Activated CD8-positive, alpha-beta memory T cell treated with anti-CD3 and anti-CD28 coated beads for 4 hours (primary cell): ENCODE data around the gene DNER.
"Not testable (repeated sequence)": the region's sequence is repeated elsewhere in the genome, so short reads cannot be mapped to it uniquely, and the experiment has no call there.

ENCODE experiments used
- DNase-seq, 2 donors: peaks; one replicate each; pipeline ENCODE4 v3.0.0-alpha.2; 2020; ENCODE audit warnings: low read depth in 2 of 2

Gene DNER, protein sequence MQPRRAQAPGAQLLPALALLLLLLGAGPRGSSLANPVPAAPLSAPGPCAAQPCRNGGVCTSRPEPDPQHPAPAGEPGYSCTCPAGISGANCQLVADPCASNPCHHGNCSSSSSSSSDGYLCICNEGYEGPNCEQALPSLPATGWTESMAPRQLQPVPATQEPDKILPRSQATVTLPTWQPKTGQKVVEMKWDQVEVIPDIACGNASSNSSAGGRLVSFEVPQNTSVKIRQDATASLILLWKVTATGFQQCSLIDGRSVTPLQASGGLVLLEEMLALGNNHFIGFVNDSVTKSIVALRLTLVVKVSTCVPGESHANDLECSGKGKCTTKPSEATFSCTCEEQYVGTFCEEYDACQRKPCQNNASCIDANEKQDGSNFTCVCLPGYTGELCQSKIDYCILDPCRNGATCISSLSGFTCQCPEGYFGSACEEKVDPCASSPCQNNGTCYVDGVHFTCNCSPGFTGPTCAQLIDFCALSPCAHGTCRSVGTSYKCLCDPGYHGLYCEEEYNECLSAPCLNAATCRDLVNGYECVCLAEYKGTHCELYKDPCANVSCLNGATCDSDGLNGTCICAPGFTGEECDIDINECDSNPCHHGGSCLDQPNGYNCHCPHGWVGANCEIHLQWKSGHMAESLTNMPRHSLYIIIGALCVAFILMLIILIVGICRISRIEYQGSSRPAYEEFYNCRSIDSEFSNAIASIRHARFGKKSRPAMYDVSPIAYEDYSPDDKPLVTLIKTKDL

DNA sequence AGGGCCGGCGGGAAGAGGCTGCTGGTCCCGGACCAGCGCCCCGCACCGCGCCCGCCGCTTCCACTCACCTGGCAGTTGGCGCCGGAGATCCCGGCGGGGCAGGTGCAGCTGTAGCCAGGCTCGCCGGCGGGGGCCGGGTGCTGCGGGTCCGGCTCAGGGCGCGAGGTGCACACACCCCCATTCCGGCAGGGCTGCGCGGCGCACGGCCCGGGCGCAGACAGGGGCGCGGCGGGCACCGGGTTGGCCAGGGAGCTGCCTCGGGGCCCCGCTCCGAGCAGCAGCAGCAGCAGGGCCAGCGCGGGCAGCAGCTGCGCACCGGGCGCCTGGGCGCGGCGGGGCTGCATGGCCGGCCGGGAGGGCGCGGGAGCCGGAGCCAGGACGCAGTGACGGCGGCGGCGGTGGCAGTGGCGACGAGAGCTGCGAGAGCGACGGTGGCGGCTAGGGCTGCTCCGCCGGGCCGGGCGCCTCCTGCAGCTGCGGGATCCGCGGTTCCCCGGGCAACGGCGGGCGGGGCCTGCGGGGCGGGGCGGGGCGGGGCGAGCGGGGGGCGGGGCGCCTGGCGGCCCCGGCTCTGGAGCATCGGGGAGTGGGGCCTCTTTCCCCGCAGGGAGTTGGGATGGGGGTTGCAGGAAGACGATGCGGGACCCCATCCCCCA, at the start of gene DNER:
Gene DNER (minus strand): TSS at position 476 of the 656 bp plus-strand sequence. CDS start 132 bp downstream, at position 344.
- no peak for DNase-seq

DNA sequence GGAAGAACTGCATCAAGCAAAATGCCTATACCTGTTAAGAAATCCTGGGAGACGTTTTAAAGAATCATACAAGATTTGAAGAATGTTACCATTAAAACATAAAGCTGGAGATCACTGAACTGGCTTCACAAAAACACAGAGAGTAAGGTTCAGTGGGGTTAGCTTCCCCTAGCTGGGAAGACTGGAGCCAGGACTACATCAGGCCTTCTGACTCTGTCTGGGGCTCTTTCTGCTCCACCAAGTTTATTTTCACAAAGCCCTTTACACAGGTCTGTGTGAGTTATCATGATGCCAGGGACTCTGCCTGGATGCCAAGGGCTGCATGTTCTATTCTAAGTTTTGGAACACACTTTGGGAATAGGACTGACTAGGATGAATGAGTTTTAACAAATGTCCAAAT, 47.3 kb upstream of the DNER start:
- no peak for DNase-seq

DNA sequence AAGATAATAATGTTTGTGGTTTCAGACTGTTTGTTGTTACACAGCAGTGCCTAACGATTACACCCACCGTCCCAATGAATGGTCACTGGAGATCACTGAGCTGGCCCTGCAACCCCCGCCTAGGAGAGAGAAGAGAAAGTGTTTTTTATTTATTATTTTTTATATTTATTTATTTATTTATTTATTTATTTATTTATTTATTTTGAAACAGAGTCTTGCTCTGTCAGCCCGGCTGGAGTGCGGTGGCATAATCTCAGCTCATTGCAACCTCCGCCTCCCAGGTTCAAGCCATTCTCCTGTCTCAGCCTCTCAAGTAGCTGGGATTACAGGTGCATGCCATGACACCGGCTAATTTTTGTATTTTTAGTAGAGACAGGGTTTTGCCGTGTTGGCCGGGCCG, 43.1 kb upstream of the DNER start:
- DNase-seq, result not testable (repeated sequence)

DNA sequence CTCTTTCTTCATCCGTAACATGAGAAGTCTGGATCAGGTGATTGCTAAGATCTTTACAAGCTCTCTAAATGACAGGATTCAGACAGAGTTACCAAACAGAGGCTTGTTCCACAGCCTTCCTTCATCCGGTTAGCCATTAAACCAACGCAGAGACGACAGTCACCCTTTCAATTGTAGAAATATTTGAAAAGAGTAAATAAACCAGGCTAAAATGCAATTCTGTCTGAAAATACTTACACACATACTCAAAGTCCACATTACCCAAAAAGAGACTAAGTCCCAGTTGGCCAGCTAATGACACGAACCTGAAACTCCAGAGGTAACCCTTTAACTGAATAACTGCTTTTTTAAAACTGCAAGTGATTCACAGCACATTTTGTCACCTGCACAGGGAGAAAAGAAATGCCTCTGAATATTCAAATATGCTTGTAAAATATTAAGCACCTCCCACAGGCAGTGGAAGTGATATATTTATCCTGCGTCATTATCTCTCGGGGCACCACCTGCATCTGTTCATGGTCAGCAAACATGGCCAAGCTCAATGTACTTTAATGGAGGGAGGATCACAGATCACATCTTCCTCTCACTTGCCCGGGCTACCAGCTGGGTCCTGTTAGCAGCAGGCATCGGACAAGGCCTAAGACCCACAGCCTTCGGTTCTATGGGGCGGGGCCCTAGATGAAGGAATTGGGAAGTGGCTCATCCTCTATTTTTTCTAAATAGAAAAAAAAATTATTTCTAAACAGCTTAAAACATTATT, 38.8 kb upstream of the DNER start:
- no peak for DNase-seq

DNA sequence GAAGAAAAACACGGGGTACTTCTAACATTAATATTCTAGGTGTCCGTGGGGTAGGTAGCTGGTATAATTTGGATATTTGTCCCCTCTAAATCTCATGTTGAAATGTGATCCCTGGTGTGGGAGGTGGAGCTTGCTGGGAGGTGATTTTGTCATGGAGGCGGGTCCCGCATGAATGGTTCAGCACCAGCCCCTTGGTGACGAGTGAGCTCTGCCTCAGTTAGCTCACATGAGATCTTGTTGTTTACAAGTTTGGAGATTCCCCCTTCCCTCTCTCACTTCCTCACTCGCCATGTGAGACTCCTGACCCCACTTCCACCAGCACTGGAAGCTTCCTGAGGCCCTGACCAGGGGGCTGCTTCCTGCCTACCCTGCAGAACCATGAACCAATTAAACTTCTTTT, 35.4 kb upstream of the DNER start:
- DNase-seq, result no peak

DNA sequence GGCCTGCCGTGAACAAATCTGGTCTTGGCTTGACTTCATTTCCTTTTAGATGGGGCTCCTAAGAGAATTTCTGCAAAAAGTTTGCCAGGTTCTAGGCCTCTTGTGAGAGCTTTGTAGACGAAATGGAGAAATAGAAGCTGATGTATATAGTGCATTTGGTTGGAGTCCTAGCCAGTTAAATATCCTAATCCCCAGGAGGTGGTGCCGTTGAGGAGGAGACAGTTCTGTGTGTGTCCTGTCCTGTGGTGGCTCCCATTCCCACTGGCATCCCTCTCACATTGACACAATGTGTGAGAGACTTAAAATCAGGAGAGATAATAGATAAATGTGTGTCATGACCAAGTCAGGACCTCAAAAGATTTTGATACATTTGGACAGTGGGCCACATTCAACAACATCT, 34.6 kb upstream of the DNER start:
- no peak for DNase-seq

DNA sequence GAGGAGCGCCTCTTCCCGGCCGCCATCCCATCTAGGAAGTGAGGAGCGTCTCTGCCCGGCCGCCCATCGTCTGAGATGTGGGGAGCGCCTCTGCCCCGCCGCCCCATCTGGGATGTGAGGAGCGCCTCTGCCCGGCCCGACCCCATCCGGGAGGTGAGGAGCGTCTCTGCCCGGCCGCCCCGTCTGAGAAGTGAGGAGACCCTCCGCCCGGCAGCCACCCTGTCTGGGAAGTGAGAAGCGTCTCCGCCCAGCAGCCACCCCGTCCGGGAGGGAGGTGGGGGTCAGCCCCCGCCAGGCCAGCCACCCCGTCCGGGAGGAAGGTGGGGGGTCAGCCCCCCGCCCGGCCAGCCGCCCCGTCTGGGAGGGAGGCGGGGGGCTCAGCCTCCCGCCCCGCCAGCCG, 28.3 kb upstream of the DNER start:
- DNase-seq, result not testable (repeated sequence)

DNA sequence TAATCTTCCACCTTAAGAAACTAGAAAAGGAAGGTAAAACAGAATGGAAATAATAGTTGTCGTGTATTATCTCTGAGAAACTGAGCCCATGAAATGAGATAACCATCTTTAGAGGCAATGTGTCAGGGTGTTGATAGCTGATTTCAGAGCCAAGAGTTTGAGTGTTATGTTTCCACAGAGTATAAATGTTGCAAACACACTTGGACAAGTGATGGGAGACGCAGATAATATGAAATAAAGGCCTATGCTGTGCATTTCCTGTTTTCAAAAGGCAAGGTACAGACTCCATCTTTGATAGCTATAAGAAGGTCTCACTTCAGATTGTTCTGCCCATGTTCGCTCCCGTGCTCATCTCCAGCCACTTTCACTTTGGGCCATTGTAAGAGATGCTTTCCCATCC, 25.9 kb upstream of the DNER start:
- no peak for DNase-seq

DNA sequence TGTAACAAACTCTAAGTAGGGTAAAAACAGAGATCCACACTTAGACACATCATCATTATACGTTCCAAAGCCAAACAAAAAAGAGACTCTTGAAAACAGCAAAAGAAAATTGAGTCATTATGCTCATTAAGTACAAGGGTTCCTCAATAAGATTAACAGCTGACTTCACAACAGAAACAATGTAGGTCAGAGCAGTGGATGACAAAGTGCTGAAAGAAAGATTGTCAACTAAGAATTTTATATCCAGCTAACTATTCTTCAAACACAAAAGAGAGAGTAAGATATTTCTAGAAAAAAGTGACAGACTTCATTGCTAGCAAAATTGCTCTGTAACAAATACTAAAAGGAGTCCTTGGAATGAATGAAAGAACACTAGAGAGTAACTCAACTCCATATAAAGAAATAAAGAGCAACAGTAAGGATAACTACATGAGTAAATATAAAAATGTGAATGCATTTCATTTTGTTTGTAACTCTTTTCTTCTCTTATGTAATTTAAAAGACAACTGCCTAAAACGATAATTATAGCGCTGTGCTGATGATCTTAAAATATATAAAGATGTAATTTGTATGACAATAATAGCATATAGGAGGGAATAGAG, 23.8 kb upstream of the DNER start:
- DNase-seq, result no peak

DNA sequence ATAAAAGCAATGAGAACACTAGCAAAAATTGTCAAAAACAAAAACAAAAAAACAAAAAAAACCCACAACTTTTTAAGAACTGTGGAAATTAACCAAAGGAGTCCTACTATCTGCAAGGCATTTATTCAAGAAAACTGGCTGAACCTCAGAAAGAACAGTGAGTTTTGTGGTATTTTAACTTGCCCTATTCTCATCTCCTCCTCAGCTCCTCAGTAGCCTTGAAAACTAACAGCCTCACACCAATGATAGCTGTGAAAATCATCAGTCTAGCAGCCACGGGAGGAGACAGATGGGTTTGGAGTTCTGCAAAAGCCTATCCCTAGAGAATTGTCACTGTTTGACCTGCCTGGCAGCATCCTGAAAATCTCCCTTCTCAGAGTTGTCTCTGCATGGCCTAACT, 20.1 kb upstream of the DNER start:
- DNase-seq, result no peak

DNA sequence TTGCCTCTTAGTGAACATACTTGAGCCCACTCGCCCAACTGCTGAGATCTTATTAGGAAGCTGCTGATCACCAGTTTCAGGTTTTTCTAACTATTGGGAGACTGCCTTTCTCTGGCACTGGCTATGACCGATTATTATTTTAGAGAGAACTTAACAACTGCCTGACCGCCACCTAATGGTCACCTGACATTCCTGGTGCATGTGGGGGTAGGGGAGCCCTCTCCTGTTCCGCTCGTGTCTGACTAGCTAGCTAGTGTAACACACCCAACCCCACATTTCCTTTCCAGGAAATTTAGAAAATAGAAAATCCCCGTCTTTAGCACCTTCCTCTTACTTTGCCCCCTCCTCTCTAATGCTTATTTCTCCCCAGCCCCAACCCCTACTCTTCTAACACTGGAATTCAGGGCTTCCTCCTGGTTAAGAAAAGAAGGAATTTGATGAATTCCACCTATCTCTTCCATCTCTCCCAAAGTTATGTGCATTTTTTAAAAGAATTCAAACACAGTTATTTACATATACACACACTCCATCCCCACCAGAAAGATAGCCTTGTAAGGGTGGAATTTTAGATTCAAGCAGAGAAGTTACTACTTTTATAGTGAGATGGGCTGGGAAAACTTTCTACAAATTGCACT, 19.4 kb upstream of the DNER start:
- DNase-seq, result no peak

DNA sequence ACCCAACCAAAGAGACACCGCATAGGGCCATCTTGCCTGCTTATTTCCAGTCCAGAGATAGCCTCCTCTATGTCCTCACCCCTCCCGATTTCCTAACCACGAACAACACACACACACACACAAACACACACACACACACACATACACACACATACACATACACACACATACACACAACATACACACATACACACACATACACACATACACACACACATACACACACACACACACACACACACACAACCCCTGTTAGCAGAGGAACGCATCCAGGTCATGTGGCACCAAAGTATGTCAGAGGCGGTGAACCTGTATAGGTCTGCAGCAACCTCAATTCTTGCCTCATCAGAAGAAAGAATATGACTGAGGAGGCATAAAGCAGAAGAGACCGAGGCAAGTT, 18.5 kb upstream of the DNER start:
- DNase-seq, result no peak

DNA sequence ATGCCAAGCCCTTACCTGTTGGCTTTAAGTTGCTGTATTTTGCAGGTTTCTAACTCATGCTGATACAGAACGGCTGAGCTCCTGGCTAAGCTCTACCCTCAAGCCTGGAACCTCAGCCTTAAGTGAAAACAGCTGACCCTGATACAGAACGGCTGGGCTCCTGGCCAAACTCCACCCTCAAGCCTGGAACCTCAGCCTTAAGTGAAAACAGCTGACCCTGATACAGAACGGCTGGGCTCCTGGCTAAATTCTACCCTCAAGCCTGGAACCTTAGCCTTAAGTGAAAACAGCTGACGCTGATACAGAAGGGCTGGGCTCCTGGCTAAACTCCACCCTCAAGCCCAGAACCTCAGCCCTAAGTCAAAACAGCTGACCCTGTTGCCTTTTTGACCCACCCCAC, 17.6 kb upstream of the DNER start:
- no peak for DNase-seq

DNA sequence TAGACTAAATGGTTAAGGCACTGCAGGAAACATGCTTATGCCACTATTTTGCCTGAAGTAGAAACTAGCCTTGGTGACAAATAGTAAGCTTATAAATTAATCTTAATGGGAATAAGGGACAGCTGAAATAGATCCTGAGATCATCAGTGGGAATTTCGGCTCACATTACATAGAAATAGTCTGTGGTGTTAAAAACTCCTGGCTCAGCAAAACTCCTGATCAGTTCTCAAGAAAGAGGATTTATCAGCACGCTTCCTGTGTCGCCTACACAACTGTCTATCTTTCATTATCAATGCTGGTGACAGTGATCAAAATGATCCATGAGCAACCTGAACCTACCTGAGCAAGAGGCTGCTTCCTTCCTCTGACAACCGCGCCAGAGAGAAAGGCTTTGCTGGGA, 17.0 kb upstream of the DNER start:
- no peak for DNase-seq

DNA sequence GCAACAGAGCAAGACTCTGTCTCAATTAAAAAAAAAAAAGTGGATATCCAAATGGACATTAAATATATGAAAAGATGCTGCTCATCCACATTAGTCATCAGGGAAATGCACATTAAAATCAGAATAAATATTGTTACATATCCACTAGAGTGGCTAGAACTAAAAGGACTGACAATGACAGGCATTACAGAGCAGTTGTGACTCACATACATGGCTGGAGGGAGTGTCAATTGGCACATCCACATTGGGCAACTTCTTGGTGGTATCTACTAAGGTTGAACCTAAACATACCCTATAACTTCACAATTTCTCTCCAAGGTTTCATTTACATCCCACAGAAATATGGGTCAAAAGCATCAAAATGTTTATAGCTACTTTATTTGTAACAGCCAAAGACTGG, 14.0 kb upstream of the DNER start:
- DNase-seq, result no peak

DNA sequence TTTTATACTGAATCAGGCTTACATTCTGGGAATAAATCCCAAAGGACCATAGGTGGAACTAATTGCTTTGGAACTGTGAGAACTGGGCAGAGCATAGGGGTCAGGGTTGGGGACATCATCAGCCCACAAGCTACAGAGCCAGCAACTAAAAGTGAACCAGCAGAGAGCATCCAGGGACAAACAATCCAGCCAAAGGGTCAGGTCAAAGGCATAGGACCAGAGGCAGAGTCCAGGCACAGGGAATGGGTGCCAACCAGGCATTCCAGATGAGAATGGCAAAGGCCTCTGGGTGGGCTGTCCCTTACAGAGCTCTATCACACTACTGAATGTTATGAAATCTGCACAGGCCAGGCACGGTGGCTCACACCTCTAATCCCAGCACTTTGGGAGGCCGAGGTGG, 12.3 kb upstream of the DNER start:
- DNase-seq, result no peak

DNA sequence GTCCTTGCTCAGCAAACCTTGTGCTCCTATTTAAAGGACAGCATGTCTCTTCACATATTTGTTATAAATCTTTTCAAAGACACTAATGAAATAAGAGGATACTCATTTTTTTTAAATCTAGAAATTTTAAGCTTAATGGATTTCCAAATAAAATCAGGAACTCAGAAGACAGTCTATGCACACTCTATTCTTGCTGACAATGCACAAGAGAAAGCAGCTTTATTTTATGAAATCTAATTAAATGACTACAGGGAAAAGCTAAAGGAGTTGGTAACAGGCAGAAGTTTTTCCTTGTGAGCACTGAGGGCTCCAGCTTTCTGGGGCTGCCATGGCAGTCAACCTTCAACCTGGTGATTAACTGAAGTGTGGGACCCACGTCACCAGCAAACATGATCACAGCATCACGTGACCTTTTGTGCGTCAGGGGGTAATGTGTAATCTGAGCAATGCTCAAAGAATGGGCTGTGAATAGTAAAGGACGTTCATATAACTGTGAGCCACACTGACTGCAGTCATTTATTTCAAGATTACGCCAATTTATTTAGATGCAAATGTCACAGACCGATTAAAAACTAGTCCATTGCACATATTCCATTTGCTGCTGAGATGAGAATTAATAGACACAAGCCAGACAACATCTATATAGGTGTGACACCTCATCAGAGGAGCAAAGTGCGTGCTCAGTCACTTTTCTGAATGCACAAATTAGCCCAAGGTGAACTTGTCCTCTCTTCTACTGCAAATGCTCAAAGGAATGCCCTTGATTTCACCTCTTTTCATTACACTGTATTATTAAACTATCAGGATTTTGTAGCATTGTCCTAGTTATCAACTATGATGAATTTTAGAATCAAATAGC, 11.6 kb upstream of the DNER start:
- DNase-seq, result no peak

DNA sequence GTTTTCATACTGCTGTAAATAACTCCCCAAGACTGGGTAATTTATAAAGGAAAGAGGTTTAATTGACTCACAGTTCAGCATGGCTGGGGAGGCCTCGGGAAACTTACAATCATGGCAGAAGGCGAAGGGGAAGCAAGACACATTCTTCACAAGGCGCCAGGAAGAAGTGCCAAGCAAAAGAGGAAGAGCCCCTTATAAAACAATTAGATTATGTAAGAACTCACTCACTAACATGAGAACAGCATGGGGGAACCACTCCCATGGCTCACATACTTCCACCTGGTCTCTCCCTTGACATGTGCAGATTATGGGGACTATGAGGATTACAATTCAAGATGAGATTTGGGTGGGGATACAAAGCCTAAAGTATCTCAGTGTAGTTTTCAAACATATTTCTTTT, 8.8 kb upstream of the DNER start:
- DNase-seq, result not testable (repeated sequence)

DNA sequence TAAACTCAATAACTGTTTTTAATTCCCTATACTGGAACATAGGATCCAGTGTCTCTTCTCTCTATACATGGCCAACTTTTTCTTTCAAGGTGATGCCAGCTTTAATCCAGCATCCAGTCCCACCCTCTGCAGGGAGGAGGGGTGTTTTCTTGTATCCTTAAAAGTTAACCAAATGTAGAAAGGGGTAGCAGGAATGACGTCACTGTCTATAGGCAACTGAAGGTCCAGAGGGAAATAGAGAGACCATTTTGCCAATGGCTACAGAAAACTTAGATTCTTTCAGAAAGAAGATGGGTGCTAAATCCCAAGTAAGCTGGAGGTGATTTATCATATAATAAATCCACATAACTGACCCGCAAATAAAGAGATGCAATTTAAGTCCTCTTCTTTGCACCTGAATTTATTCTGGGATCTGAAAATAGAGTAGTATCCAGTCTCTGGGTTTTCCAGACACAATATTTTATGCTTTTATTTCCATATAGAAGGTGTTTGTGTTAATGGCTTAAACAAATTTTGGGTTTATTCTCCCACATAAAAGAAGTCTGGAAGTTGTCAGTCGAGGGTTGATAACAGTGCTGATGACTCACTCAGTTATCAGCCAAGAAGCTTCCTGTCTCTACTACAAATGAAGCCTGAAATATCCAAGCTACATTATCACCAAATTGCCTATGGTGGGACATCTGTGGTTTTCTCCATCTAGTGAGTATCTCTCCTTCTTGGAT, 5.7 kb upstream of the DNER start:
- DNase-seq, result no peak

DNA sequence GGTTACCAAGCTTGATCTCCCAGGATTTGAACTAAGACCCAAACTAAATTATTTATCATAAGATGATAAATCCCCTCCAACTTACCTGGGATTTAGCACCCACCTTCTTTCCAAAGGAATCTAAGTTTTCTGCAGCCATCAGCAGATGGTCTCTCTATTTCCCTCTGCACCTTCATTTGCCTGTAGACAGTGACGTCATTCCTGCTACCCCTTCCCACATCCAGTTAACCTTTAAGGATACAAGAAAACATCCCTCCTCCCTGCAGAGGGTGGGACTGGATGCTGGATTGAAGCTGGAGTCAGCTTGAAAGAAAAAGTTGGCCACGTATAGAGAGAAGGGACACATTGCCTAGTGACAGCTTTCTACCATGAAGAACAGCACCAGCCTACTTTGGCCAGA, 3.7 kb upstream of the DNER start:
- no peak for DNase-seq
